ENCODE measurements around the gene QPCT. TPM values are rescaled to one million over a fixed set of nuclear protein-coding genes. Genes with fewer than 3 reads are reported as not detected.
"Not testable (repeated sequence)": the region's sequence is repeated elsewhere in the genome, so short reads cannot be mapped to it uniquely, and the experiment has no call there.

Gene QPCT
- total and polyA plus RNA-seq, 5 donors from 2014 or later: 0.30 to 0.39 TPM; not detected in 3

DNA sequence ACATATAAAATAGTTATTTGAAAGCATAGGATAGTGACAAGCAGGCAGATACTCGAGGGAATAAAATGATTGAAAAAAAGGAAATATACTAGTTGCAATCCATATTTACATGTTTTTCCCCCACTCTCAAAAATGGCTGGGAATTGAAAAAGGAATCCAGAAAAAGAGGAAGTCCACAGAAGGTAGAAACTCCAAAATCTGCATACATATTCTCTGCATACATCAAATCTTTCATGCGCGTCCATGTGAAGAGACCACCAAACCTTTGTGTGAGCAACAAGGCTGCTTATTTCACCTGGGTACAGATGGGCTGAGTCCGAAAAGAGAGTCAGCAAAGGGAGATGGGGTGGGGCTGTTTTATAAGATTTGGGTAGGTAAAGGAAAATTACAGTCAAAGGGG lies 36.4 kb downstream of the QPCT start:
- H3K36me3 ChIP-seq (ENCODE audit: control insufficient read depth, insufficient read depth, low read length); H3K27ac ChIP-seq (ENCODE audit: insufficient read depth, low read length, poor library complexity, severe bottlenecking); H3K9me3 Mint-ChIP-seq; H3K27me3 ChIP-seq (ENCODE audit: control insufficient read depth, insufficient read depth, low read length); ATAC-seq (ENCODE audit: low read depth in 2 of 2); H3K4me3 Mint-ChIP-seq; H3K36me3 Mint-ChIP-seq; H3K27ac Mint-ChIP-seq; DNase-seq; H3K9me3 ChIP-seq (ENCODE audit: control insufficient read depth in 2 of 2, low read length in 2 of 2); H3K4me3 ChIP-seq (ENCODE audit: low read depth, low read length): not testable (repeated sequence)
- peaks cover 14% of the 10 kb centered on the region for H3K4me1 ChIP-seq (ENCODE audit: control insufficient read depth, insufficient read depth, low read length, poor library complexity, severe bottlenecking)
- peaks cover 9 to 19% (median 14%) of the 10 kb centered on the region in 4 donors for H3K4me1 Mint-ChIP-seq
- H3K27me3 Mint-ChIP-seq: peaks cover 32% of the 10 kb centered on the region

DNA sequence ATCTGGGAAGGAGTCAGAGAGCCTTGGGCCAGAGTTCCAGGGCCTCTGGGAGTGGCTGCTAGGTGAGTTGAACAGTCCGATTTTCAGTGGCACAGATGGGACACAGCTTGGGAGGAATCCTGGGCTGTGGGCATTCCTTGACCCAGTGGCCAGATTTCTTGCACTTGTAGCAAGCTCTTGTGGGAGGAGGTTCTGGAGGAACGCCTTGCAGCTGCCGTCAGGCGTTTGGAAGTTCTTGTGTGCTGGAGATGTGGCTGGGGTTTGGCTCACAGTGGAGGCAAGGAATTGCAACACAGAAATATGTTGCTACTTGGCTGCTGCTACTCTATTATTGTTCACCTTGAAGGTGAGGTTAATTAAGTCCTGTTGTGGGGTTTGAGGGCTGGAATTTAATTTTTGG lies 39.8 kb downstream of the QPCT start:
- not testable (repeated sequence) for H3K27me3 ChIP-seq (ENCODE audit: control insufficient read depth, insufficient read depth, low read length); H3K9me3 Mint-ChIP-seq; ATAC-seq (ENCODE audit: low read depth in 2 of 2); H3K4me1 ChIP-seq (ENCODE audit: control insufficient read depth, insufficient read depth, low read length, poor library complexity, severe bottlenecking); H3K4me3 Mint-ChIP-seq; H3K4me3 ChIP-seq (ENCODE audit: low read depth, low read length); H3K9me3 ChIP-seq (ENCODE audit: control insufficient read depth in 2 of 2, low read length in 2 of 2); H3K27ac ChIP-seq (ENCODE audit: insufficient read depth, low read length, poor library complexity, severe bottlenecking); H3K27ac Mint-ChIP-seq; H3K4me1 Mint-ChIP-seq; H3K36me3 Mint-ChIP-seq; H3K27me3 Mint-ChIP-seq; H3K36me3 ChIP-seq (ENCODE audit: control insufficient read depth, insufficient read depth, low read length); DNase-seq

GRCh38 chr2:37387148-37387835 lies 42.9 kb downstream of the QPCT start:
- H3K27me3 Mint-ChIP-seq: no peaks in the 10 kb centered on the region
- Histone ChIP-seq H3K36me3 (ENCODE audit: control insufficient read depth, insufficient read depth, low read length) (no peaks in the 10 kb centered on the region), H3K9me3 (ENCODE audit: control insufficient read depth in 2 of 2, low read length in 2 of 2) (no peaks in the 10 kb centered on the region), H3K4me1 (ENCODE audit: control insufficient read depth, insufficient read depth, low read length, poor library complexity, severe bottlenecking) (peaks cover 16% of the 10 kb centered on the region), H3K27me3 (ENCODE audit: control insufficient read depth, insufficient read depth, low read length) (no peaks in the 10 kb centered on the region), H3K4me3 (ENCODE audit: low read depth, low read length) (no peak overlapping the region), H3K27ac (ENCODE audit: insufficient read depth, low read length, poor library complexity, severe bottlenecking) (no peak overlapping the region)
- H3K4me3 Mint-ChIP-seq: no peak overlapping the region
- DNase-seq (no peak), ATAC-seq (ENCODE audit: low read depth in 2 of 2) (no peak)
- H3K36me3 Mint-ChIP-seq: no peaks in the 10 kb centered on the region
- peaks cover 0 to 16% (median 0%) of the 10 kb centered on the region in 4 donors for H3K4me1 Mint-ChIP-seq
- no peak overlapping the region for H3K27ac Mint-ChIP-seq
- peaks cover 0 to 1% (median 0%) of the 10 kb centered on the region in 7 donors for H3K9me3 Mint-ChIP-seq

DNA sequence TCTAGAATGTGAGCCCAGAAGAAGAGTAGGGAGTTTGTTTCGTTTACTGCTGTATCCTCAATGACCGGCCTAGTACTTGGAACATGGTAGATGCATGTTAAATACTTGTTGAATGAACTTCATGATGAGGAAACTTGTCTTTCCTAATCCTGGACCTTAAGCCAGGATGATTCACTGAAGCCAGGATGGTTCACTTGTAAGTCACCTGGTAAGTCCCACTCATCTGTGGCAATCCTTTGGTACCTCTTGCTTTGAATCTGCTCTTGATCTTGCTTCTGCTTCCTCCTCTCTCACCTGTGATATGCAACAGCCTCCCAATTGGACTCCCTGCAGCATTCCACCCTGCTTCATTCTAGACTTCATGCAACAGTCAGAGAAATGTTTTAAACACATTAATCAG lies 43.6 kb downstream of the QPCT start:
- Histone ChIP-seq H3K4me3 (ENCODE audit: low read depth, low read length) (no peak overlapping the region), H3K27ac (ENCODE audit: insufficient read depth, low read length, poor library complexity, severe bottlenecking) (no peak overlapping the region), H3K4me1 (ENCODE audit: control insufficient read depth, insufficient read depth, low read length, poor library complexity, severe bottlenecking) (peaks cover 16% of the 10 kb centered on the region), H3K27me3 (ENCODE audit: control insufficient read depth, insufficient read depth, low read length) (no peaks in the 10 kb centered on the region), H3K9me3 (ENCODE audit: control insufficient read depth in 2 of 2, low read length in 2 of 2) (no peaks in the 10 kb centered on the region), H3K36me3 (ENCODE audit: control insufficient read depth, insufficient read depth, low read length) (no peaks in the 10 kb centered on the region)
- ATAC-seq (ENCODE audit: low read depth in 2 of 2) (no peak), DNase-seq (no peak)
- H3K36me3 Mint-ChIP-seq: no peaks in the 10 kb centered on the region
- no peak overlapping the region for H3K4me3 Mint-ChIP-seq
- no peaks in the 10 kb centered on the region for H3K27me3 Mint-ChIP-seq
- H3K9me3 Mint-ChIP-seq: peaks cover 0 to 2% (median 0%) of the 10 kb centered on the region in 7 donors
- peaks cover 0 to 17% (median 0%) of the 10 kb centered on the region in 4 donors for H3K4me1 Mint-ChIP-seq
- H3K27ac Mint-ChIP-seq: no peak overlapping the region

DNA sequence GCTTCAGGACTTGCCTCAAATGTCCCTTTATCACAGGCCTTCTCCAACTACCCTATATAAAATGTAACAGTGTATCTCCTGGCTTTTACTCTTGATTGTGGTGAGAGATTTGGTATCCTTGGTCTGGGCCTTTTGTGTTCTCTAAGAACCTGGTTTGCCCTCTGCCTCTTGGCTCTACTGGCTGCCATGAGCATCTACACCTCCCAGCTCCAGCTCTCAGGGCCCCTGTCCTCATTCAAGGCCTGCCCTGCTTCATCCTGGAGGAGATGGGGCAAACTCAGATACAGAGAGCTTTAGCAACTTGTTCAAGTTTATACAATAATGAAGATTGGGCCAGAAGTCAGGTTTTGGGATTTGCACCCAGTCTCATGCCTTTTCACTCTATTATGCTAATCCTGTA lies 45.0 kb downstream of the QPCT start:
- peak overlapping the region in 2 of 3 donors; percentile 63 to 91 for H3K27ac Mint-ChIP-seq
- no peaks in the 10 kb centered on the region for H3K27me3 Mint-ChIP-seq
- no peak overlapping the region for H3K4me3 Mint-ChIP-seq

DNA sequence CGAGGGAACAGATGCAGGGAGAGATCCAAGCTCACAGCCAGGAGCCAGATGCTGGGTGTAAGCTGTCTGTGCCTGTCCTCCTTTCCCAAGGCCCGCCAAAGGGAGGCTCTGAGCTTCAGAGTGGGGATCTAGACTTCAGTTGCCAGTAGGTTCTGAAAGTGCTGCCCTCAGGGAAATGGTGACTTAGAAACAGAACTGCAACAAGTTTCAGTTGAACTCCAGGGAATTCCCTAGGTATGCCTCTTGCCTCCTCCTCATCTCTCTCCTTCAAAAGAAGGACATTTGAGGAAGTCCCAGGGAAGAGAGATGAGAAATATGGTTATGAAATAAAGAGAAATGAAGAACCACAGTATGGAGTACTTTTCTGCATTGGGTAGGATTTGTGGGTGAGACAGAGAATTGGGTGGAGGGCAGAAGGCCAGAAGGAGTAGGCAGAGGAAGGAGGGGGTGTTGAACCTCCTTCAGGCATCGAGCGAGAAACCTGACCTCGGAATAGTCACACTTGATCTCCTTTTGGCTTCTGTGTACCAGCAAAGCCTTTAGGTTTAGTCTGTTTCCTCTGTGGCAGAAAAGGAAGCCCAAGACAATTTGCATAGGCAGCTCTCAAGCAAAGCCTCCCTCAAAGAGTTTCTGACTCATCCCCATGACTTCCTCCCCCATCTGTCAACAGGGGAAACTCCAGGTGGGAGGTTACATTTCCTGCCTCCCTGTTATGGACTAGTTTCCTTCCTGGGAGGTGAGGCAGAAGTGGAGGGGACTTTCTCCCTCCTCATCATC lies 45.7 kb downstream of the QPCT start:
- Mint-ChIP-seq H3K4me1 (peaks cover 0 to 17% (median 0%) of the 10 kb centered on the region in 4 donors), H3K27ac (peak overlapping the region in 2 of 3 donors; percentile 91 to 95), H3K4me3 (peak overlapping the region; percentile 9 to 78 (median 42)), H3K27me3 (peaks cover 4% of the 10 kb centered on the region), H3K36me3 (no peaks in the 10 kb centered on the region), H3K9me3 (peaks cover 0 to 2% (median 0%) of the 10 kb centered on the region in 7 donors)
- Histone ChIP-seq H3K9me3 (ENCODE audit: control insufficient read depth in 2 of 2, low read length in 2 of 2) (no peaks in the 10 kb centered on the region), H3K27ac (ENCODE audit: insufficient read depth, low read length, poor library complexity, severe bottlenecking) (peak overlapping the region; percentile 63), H3K27me3 (ENCODE audit: control insufficient read depth, insufficient read depth, low read length) (no peaks in the 10 kb centered on the region), H3K4me1 (ENCODE audit: control insufficient read depth, insufficient read depth, low read length, poor library complexity, severe bottlenecking) (peaks cover 16% of the 10 kb centered on the region), H3K4me3 (ENCODE audit: low read depth, low read length) (peak overlapping the region; percentile 58), H3K36me3 (ENCODE audit: control insufficient read depth, insufficient read depth, low read length) (no peaks in the 10 kb centered on the region)
- DNase-seq: peak; percentile 32 to 85 (median 45)
- ATAC-seq (ENCODE audit: low read depth in 2 of 2): peak; percentile 94 to 95

More for the DNA sequence above, 45.0 kb downstream of the QPCT start:
- no peaks in the 10 kb centered on the region for H3K36me3 ChIP-seq (ENCODE audit: control insufficient read depth, insufficient read depth, low read length)
- DNase-seq: no peak
- ATAC-seq (ENCODE audit: low read depth in 2 of 2): no peak
- H3K27me3 ChIP-seq (ENCODE audit: control insufficient read depth, insufficient read depth, low read length): no peaks in the 10 kb centered on the region
- H3K27ac ChIP-seq (ENCODE audit: insufficient read depth, low read length, poor library complexity, severe bottlenecking): peak overlapping the region; percentile 63
- H3K4me1 ChIP-seq (ENCODE audit: control insufficient read depth, insufficient read depth, low read length, poor library complexity, severe bottlenecking): peaks cover 16% of the 10 kb centered on the region
- no peak overlapping the region for H3K4me3 ChIP-seq (ENCODE audit: low read depth, low read length)
- Mint-ChIP-seq H3K9me3 (peaks cover 0 to 2% (median 0%) of the 10 kb centered on the region in 7 donors), H3K4me1 (peaks cover 0 to 17% (median 0%) of the 10 kb centered on the region in 4 donors), H3K36me3 (no peaks in the 10 kb centered on the region)
- no peaks in the 10 kb centered on the region for H3K9me3 ChIP-seq (ENCODE audit: control insufficient read depth in 2 of 2, low read length in 2 of 2)

- peaks cover 0 to 2% (median 0%) of the 10 kb centered on the region in 7 donors for H3K9me3 Mint-ChIP-seq
- H3K4me3 ChIP-seq (ENCODE audit: low read depth, low read length): peak overlapping the region; percentile 58
- peaks cover 4% of the 10 kb centered on the region for H3K27me3 Mint-ChIP-seq
- ATAC-seq (ENCODE audit: low read depth in 2 of 2): peak in 1 of 2 donors; percentile 4
- no peaks in the 10 kb centered on the region for H3K36me3 ChIP-seq (ENCODE audit: control insufficient read depth, insufficient read depth, low read length)
- peaks cover 0 to 17% (median 0%) of the 10 kb centered on the region in 4 donors for H3K4me1 Mint-ChIP-seq
- DNase-seq: no peak
- peaks cover 16% of the 10 kb centered on the region for H3K4me1 ChIP-seq (ENCODE audit: control insufficient read depth, insufficient read depth, low read length, poor library complexity, severe bottlenecking)
- H3K4me3 Mint-ChIP-seq: peak overlapping the region in 3 of 4 donors; percentile 9 to 78 (median 57)
- no peaks in the 10 kb centered on the region for H3K36me3 Mint-ChIP-seq
- peak overlapping the region in 2 of 3 donors; percentile 91 to 95 for H3K27ac Mint-ChIP-seq
- H3K9me3 ChIP-seq (ENCODE audit: control insufficient read depth in 2 of 2, low read length in 2 of 2): no peaks in the 10 kb centered on the region
- H3K27me3 ChIP-seq (ENCODE audit: control insufficient read depth, insufficient read depth, low read length): no peaks in the 10 kb centered on the region
- H3K27ac ChIP-seq (ENCODE audit: insufficient read depth, low read length, poor library complexity, severe bottlenecking): peak overlapping the region; percentile 63
Measured at GRCh38 chr2:37390777-37391176, 46.3 kb downstream of the QPCT start.

Measured in CD4-positive, CD25-positive, alpha-beta regulatory T cell (primary cell).